Activated CD4-positive, alpha-beta T cell treated with anti-CD3 and anti-CD28 coated beads, Interleukin-2, Interleukin-4, amounts not matched to agents 100 ng/mL and 50 ng/mL, durations not matched to agents 16 hours and 8 hours (primary cell): ENCODE measurements around the gene EBF3.

Source experiments
- DNase-seq: peaks from one replicate; pipeline ENCODE4 v3.0.0-alpha.2; 2020; ENCODE audit warnings: low spot score

Gene EBF3

DNA sequence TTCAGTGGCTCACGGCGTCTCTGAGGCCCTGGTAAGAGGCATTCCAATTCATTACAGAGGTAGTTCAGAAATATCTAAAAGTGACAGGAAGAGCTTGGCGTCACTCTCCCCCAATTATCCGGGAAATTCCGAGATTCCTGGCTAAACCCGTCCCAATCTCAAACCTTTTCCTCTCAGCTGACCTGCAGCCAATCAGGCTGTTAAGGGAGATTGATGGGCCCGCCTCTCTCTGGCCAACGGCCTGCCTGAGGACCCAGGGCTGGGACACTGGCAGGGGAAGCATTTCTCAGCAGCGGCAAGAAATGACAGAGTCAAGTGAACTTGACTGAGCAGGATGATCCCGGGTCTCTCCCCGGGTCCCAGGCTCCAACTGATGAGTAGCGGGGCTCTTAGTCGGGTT lies 72.3 kb downstream of the EBF3 start:
- DNase-seq, result no peak

- DNase-seq, result no peak
Observed at GRCh38 chr10:129890170-129890569, 73.9 kb downstream of the EBF3 start.

DNA sequence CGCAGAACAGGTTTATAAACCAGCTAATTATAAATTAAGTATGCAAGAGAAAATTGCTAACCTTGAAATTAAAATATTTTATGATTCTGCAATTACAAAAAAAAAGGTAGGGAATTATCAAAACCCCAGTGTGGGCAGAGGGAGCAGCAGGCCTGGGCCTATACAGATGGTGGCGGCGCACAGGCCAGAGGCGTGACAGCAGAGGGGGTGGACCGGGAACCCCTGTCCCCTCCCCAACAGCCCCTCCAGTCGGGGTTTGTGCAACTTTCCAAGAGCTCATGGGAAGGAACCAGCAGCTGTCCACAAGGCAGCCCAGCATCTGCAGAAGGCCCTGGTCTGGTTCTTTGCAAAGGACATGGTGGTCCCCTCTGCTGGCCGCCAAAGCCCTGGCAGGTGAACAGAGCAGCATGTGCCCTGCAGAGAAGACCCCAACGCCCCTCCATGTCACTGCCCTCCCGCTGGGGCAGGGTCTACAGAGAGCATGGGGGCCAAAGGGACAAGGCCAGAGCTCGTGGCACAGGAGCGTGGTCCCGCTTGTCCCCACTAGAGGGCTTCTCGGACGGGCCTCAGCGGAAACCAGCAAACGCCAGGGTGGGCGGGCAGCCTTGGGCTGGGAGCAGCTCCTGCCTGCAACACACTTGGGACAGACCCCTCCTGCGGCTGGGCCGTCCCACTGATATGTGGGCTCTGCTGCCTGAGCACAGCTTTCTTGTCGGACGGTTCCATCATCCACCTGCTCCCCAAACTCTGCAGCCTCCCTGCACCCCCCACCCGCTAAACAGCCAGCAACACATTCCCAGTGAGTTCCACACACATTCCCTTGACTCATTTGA lies 75.1 kb downstream of the EBF3 start:
- DNase-seq, result peak; percentile 29

DNA sequence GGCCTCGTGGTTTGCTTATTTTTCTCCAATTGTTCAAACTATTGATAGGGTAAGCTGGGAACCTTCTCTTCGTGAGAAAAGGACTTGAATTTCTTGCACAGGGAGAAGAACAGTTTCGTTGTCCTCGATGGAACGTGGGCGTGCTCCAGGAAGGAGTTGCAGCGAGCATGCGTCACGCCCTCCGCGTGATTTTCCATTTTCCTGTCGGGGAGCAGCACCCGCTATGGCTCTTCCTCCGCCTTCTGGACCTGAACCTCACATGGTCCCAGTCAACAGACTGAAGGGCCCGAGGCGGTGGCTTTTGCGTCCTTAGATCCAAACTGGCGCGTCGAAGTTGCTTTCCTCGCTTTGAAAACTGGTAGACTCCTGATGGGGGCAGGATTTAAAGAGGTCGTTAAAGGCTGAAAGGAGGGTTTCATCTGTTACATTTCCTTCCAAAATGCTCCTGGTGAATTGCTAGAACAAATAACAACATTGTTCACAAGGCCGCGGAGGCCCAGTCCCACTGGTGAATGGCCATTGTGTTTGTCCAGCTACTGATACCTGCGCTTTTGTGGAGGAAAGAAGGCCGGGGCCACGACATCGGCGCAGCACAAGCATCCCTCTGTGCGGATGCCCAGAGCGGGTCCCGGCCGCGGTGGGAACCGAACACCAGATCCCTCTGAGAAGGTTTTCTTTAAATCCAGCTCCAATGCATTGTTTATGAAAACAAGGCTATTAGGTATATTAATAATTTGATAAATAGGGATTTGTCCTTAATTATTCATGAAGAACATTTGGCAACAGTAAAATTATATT lies 75.9 kb downstream of the EBF3 start:
- DNase-seq, result no peak

- DNase-seq, result no peak
Observed at GRCh38 chr10:129887381-129887905, 76.6 kb downstream of the EBF3 start.

DNA sequence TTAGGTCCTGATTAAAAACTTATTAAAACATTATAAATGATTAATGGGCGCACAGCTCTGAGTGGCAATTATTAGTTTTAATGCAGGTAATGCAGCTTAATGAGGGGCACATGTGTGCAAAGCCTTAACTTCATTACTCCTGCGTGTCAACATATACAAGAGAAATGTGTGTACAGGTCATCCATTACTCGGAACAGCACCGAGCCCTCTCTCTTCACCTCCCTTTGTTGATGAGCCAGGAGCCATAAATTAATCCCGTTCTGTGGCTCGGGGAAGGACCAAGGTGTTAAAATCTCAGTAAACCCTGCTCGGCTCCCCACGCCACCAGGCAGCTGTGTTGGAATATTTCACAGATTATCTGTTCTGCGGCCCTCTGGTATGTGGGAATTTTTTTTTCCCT lies 77.8 kb downstream of the EBF3 start:
- no peak for DNase-seq

- no peak for DNase-seq
Observed at GRCh38 chr10:129885526-129885925, 78.5 kb downstream of the EBF3 start.

DNA sequence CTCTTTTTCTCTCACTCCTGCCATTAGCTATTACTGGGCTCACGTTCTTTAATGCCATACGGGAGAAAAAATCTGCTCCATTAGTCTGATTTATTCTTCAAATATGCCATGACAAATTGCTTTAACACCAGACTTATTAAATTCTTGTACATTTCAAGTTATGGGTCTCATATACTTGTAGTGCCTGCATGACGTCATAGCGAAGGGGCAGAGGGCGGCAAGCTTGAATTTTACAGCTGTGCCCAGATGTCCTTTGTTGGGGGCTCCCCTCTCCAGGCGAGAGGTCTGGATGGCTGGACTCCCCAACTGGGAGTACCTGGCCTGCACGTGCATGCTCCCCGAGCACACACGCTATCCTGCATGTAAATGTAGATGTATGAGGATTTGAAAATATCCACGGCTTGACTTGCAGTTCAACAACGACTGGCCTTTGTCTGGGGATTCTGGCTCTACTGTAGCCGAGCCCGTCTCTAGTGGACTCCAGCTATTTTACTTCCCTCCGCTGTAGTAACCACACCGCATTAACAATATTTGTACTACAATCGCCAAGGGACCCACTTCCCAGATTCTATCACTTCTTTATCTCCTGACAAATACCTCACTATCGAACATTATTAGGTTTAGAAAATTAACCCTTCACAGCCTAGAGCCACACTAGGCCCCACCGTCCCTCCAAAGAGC lies 79.5 kb downstream of the EBF3 start:
- DNase-seq, result no peak

GRCh38 chr10:129883626-129884397 lies 80.3 kb downstream of the EBF3 start:
- no peak for DNase-seq

- DNase-seq, result no peak
Observed at GRCh38 chr10:129883029-129883428, 81.0 kb downstream of the EBF3 start.

DNA sequence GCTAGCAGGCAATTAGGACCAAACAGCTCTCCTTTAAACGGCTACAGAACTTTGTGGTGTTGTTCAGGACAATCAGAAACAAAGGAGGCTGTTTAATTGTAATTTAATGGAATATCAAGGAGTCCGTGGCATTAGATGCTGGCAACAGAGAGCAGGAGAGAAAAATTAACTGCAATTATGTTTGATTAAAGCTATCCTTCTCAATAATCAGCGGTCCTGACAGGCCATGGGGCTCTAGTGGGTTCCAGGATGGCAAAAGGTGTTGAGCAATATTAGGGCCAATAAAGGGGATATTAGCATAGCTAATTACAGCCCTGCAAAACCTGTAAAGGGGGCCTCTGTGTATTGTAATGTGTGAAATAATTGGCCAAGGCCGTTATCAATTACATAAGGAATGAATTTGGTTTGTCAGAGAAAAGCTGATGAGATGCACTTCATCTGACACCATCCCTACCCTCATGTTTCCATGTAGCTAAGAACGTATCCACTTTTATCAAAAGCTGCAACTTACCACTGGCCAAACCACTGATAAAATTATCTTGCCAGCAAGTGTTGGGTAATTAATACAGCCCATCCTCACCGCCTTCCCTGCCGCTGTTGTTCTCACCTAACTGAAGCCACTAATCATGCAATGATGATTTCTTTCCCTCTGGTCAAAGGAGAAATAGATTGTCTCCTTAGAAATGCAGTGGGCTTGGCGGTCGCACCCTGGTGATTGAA lies 81.6 kb downstream of the EBF3 start:
- no peak for DNase-seq

GRCh38 chr10:129881641-129882040 lies 82.4 kb downstream of the EBF3 start:
- no peak for DNase-seq

GRCh38 chr10:129880191-129880870 lies 83.7 kb downstream of the EBF3 start:
- no peak for DNase-seq

DNA sequence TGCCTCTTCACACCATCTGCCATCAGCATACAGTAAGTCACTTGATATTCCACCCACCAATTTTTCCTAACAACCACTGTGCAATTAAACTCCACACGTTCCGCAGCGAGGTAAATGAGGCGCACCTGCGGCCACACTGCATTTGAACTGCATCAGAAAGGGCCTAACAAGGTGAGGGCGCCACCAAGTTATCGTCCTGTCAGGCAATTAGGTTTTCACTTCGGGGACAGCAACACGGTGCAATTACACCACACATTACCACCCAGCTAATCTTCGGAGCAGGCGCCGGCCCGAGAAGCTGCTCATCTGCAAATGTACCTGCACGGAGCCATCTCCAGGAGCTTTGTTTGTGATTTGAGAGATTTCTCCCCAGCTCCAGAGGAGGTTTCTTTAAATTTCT lies 84.4 kb downstream of the EBF3 start:
- DNase-seq, result no peak

DNA sequence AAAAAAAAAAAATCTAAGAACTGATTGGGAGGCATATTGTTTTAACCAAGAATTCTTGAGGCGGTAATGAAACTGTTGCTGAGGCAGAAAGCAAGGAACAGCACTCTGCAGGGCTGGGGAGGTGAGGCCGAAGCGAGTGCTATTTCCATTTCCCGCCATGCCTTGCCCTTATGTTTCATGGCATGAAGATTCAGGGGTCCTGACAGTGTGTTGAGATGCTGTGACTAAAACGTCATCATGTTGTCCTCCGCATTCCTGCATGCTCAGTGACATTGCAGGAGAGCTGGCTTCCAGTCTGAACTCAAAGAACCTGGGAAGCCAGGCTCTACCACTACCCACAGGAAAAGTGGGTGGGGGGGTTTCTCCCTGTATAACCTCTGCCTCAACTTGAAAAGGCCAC lies 85.2 kb downstream of the EBF3 start:
- no peak for DNase-seq

- peak; percentile 56 for DNase-seq
Observed at GRCh38 chr10:129877773-129878371, 86.2 kb downstream of the EBF3 start.

DNA sequence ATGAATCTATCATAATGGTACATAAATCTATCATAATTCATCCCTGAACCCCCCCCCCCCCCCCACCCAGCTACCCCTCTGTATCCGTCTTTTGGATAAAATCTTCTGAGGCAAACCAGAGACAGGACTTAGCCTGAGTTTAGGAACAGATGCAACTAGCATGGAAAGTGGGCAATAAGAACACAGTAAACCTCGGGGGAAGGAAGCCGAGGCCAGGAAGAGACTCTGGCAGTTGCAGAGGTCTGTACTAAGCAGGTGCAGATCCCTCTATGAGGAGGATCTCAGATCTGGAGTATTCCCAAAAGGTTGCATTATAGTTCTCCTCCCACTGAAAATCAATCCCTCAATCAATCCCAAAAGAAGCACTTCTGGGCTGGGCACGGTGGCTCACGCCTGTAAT lies 87.2 kb downstream of the EBF3 start:
- no peak for DNase-seq

DNA sequence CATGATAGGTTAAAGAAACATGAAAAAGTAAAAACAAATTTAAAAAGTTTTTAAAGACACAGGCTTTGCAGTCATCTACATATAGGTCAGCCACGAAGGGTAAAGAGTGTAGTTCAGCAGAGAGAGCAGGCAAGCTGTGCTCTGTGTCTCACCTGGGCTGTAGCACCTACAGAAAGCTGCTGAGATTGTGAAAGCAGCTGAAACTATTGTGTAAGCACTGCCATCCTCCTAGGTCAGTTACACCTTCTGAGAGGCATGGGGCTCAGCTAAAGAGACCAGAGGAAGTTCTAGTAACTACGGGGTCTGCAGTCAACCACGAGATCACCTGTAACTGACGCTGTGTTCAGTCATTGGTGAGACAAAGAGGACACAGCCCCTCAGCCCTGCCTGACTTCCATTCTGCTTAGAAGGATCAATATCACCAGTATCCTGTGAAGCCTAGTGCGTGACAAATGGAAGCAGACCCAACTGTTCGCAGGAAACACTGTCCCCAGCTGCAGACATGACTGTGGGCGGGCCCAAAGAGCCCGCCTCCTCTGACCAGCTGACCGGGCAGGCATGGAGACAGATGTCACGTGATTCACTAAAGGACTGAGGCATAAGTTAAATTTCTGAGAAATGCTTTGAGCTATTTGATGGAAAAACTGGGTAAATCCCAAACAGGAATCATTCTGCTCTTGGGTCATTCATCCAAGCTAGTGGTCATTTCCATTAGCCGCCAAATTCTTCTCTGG lies 87.9 kb downstream of the EBF3 start:
- no peak for DNase-seq

GRCh38 chr10:129873351-129873750 lies 90.7 kb downstream of the EBF3 start:
- DNase-seq, result no peak
